GM20000 (cell line): Measurements from ENCODE around the gene CCL18.
"Not testable (repeated sequence)": the region's sequence is repeated elsewhere in the genome, so short reads cannot be mapped to it uniquely, and the experiment has no call there.

Source experiments
- DNase-seq: peaks from one replicate; pipeline ENCODE4 v3.0.0; 2012; ENCODE audit warnings: low spot score
- TF ChIP-seq, protein P1 (sequence below): IDR thresholded peaks from 2 replicates; pipeline ENCODE4 v1.5.1; 2012; ENCODE audit warnings: mild to moderate bottlenecking, control low read depth; ENCODE audit errors: extremely low read depth, missing control alignments

The CCL18 gene, protein sequence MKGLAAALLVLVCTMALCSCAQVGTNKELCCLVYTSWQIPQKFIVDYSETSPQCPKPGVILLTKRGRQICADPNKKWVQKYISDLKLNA

DNA sequence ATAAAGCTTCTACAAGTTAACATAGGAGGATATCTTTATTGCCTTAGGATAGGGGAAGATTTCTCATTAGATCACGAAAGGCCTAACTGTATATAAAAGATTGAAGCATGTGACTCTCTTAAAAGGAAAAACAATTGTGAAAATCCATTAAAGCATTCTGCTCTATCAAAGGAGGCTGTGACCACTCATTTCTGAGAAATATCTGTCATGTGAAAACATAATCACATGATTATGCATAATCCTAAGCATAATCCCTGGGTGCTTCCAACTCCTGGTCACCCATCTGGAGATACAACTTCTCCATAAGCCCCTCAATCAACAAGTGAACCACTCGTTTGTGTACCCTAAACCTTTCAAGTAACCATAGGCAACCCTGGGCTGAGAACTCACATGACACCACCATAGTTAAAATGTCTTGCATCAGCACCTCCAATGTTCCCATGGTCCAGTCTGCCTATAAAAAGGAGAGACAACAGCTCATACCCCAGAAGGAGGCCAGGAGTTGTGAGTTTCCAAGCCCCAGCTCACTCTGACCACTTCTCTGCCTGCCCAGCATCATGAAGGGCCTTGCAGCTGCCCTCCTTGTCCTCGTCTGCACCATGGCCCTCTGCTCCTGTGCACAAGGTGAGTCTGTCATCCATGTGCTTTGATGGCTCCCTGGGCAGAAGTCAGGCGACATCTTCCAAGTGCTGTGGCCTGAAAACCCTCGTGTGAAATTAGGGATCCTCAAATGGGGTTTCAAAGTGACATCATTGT, at the start of gene CCL18:
TSS of gene CCL18 (plus strand) at position 487 of the 756 bp plus-strand sequence. CDS start at position 558, 71 bp downstream.
- TF ChIP-seq, protein P1, sequence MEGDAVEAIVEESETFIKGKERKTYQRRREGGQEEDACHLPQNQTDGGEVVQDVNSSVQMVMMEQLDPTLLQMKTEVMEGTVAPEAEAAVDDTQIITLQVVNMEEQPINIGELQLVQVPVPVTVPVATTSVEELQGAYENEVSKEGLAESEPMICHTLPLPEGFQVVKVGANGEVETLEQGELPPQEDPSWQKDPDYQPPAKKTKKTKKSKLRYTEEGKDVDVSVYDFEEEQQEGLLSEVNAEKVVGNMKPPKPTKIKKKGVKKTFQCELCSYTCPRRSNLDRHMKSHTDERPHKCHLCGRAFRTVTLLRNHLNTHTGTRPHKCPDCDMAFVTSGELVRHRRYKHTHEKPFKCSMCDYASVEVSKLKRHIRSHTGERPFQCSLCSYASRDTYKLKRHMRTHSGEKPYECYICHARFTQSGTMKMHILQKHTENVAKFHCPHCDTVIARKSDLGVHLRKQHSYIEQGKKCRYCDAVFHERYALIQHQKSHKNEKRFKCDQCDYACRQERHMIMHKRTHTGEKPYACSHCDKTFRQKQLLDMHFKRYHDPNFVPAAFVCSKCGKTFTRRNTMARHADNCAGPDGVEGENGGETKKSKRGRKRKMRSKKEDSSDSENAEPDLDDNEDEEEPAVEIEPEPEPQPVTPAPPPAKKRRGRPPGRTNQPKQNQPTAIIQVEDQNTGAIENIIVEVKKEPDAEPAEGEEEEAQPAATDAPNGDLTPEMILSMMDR: no peak
- DNase-seq: no peak

DNA sequence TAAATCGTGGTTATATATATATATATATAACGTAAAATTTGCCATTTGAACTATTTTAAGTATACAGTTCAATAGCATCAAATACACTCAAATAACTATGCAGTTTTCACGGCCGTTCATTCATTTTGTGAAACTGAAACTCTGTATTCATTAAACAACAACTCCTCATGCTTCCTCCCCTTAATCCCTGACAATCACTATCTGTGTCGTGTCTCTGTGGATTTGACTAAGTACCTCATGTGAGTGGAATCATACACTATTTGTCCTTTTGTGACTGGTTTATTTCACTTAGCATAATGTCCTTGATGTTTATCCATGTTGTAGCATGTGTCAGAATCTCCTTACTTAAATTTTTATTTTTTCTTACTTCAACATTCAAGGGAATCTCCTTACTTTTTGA, 49.1 kb upstream of the CCL18 start:
- TF ChIP-seq, protein P1: no peak
- no peak for DNase-seq

DNA sequence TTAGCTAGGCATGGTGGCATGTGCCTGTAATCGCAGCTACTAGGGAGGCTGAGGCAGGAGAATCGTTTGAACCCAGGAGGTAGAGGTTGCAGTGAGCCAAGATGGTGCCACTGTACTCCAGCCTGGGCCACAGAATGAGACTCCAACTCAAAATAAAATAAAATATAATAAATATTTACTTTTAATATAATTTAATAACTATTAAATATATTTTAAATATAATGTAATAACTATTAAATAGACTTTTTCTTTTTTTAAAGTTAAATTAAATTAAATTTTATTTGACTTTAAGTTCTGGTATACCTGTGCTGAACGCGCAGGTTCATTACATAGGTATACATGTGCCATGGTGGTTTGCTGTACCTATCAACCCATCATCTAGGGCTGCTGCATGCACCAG, 48.2 kb upstream of the CCL18 start:
- DNase-seq: not testable (repeated sequence)

DNA sequence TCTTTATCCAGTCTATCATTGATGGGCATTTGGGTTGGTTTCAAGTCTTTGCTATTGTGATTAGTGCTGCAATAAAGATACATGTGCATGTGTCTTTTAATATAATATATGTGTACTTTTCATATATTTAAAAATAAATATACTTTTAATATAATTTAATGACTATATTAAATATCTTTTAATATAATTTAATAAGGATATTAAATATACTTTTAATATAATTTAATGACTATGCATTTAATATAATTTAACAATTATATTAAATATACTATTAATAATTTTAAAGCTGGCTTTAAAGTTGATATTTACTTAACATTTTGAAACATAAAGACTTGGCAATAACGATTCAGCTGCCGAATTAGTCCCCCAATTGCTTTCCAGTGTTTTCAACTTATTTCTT, 47.5 kb upstream of the CCL18 start:
- DNase-seq: no peak
- TF ChIP-seq, protein P1: no peak

DNA sequence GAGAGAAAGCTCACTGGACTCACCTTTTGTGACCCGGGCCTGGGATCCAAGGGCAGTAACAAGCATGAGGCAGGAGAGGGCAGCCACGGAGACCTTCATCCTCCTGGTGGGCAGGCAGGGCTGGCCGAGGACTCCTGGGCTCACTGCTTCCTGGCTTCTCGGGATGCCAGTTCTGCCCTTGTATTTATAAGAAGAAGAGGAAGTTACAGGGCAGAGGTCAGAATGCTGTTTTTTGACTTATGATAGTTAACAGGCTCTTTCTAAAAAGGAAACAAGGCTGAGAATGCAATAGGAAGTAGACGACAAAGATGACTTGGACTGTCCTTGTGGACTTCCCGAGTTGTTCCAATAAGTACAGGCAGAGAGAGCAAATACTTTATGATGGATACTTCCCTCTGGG, 46.3 kb upstream of the CCL18 start, which contains the start of gene CCL23:
TSS of gene CCL23 (minus strand) at position 174 of the 400 bp plus-strand sequence. CDS start at position 99, 75 bp downstream.
- TF ChIP-seq, protein P1: no peak
- DNase-seq: no peak

DNA sequence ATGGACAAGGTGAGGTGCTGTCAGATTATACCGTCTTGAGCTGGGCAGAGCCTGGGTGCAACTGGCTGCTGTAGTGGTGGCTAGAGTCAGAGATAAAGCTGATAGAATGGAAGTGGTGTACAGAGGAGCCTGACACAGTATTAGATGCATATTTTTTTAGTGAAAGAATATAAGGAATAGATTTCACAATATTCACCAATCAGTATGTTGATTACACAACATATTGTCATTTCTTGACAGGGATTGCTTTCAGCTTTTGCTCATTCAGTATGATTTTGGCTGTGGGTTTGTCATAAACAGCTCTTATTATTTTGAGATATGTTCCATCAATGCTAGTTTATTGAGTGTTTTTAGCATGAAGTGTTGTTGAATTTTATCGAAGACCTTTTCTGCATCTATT, 44.6 kb upstream of the CCL18 start:
- no peak for DNase-seq
- TF ChIP-seq, protein P1: no peak

DNA sequence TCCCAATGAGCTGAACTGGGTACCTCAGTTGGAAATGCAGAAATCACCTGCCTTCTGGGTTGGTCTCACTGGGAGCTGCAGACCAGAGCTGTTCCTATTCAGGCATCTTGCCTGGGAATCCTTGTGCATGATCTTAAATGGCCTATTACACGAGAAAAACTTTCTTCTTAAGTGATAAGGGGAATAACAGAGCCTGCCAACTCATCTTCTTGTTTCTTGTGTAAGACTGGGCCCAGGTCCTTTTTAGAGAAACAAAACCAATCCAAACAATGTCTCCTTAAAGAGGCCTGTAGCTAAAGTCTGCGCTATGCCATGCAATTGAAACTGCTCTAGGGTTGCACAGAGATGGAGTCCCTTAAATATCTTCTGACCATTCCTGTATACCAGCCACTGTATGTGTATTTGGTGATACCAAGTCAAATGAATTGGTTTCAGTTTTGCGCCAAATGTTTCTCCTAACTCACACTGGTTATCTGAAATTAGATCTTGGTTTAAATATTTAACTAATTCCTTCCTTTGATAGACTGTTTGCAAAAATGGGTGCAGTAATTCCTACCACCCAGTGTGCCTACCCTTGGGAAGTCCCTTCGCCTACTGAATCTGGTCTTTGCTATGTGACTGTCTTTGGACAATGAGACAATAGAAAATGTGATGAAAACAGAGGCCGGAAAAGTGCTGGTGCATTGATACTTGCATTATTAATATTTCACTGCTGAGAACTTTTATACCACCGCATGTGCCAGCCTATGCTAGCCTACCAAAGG, 39.8 kb upstream of the CCL18 start:
- DNase-seq: no peak
- TF ChIP-seq, protein P1: no peak

DNA sequence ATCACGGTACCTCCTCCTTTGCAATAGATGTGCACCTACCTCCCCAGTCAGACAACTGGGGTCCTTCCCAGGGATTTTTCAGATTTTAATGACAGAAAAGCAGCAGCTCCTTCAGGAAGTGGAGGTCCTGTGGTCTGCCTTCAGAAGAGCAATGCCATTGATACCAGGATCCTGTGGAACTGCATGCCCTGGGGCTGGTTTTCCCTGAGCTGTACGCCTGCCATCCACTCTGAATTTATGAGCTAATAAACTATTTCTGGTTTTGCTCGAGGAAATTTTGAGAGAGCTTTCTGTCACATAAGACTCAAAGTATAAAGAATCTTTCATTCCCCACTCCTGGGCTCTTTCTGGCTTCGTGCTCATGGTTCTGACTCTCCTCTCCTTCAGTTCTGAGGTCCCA, 36.3 kb upstream of the CCL18 start:
- TF ChIP-seq, protein P1: no peak
- DNase-seq: no peak
